ENCODE measurements around the gene NPC2.

DNA sequence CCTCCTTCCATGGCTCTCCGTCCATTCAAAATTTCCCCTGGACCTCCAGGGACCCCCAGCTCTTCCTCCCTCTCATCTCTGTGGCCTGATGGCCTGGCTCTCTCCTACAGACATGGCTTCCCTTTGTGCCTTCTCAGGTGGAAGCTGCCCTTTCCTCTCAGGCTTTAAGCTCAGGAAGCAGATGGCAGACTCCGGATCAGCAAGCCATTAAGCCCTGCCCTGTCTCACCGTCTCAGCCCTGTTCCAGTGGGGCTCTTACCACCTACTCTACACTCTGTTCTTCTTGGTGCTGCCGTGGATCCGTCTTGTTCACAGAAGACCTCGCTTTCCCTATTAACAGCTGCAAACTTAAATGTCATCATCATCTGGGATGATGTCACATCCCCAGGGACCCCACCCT, 33.1 kb downstream of the NPC2 start:
- TF ChIP-seq E2F6 (IDR thresholded peaks at IDR 0.05; ENCODE audit: borderline replicate concordance, low read depth) (no peak), RCOR1 (IDR thresholded peaks at IDR 0.05; ENCODE audit: low read depth, low read length) (no peak), EP300 (IDR thresholded peaks at IDR 0.05) (no peak), POLR2A (IDR thresholded peaks at IDR 0.05; ENCODE audit: low read length) (no peak), FOSB (CRISPR knock-in tag; IDR thresholded peaks at IDR 0.05) (no peak), RAD21 (conservative IDR thresholded peaks at IDR 0.05 in 1 of 2, IDR thresholded peaks at IDR 0.05 in 1 of 2) (no peak), KDM1A (IDR thresholded peaks at IDR 0.05; ENCODE audit: low read depth) (no peak)
- TF ChIP-seq, protein P1, sequence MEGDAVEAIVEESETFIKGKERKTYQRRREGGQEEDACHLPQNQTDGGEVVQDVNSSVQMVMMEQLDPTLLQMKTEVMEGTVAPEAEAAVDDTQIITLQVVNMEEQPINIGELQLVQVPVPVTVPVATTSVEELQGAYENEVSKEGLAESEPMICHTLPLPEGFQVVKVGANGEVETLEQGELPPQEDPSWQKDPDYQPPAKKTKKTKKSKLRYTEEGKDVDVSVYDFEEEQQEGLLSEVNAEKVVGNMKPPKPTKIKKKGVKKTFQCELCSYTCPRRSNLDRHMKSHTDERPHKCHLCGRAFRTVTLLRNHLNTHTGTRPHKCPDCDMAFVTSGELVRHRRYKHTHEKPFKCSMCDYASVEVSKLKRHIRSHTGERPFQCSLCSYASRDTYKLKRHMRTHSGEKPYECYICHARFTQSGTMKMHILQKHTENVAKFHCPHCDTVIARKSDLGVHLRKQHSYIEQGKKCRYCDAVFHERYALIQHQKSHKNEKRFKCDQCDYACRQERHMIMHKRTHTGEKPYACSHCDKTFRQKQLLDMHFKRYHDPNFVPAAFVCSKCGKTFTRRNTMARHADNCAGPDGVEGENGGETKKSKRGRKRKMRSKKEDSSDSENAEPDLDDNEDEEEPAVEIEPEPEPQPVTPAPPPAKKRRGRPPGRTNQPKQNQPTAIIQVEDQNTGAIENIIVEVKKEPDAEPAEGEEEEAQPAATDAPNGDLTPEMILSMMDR (IDR thresholded peaks at IDR 0.05) = no peak
- TF ChIP-seq, protein P2, sequence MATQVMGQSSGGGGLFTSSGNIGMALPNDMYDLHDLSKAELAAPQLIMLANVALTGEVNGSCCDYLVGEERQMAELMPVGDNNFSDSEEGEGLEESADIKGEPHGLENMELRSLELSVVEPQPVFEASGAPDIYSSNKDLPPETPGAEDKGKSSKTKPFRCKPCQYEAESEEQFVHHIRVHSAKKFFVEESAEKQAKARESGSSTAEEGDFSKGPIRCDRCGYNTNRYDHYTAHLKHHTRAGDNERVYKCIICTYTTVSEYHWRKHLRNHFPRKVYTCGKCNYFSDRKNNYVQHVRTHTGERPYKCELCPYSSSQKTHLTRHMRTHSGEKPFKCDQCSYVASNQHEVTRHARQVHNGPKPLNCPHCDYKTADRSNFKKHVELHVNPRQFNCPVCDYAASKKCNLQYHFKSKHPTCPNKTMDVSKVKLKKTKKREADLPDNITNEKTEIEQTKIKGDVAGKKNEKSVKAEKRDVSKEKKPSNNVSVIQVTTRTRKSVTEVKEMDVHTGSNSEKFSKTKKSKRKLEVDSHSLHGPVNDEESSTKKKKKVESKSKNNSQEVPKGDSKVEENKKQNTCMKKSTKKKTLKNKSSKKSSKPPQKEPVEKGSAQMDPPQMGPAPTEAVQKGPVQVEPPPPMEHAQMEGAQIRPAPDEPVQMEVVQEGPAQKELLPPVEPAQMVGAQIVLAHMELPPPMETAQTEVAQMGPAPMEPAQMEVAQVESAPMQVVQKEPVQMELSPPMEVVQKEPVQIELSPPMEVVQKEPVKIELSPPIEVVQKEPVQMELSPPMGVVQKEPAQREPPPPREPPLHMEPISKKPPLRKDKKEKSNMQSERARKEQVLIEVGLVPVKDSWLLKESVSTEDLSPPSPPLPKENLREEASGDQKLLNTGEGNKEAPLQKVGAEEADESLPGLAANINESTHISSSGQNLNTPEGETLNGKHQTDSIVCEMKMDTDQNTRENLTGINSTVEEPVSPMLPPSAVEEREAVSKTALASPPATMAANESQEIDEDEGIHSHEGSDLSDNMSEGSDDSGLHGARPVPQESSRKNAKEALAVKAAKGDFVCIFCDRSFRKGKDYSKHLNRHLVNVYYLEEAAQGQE (IDR thresholded peaks at IDR 0.05) = no peak
- TF ChIP-seq, protein P3, sequence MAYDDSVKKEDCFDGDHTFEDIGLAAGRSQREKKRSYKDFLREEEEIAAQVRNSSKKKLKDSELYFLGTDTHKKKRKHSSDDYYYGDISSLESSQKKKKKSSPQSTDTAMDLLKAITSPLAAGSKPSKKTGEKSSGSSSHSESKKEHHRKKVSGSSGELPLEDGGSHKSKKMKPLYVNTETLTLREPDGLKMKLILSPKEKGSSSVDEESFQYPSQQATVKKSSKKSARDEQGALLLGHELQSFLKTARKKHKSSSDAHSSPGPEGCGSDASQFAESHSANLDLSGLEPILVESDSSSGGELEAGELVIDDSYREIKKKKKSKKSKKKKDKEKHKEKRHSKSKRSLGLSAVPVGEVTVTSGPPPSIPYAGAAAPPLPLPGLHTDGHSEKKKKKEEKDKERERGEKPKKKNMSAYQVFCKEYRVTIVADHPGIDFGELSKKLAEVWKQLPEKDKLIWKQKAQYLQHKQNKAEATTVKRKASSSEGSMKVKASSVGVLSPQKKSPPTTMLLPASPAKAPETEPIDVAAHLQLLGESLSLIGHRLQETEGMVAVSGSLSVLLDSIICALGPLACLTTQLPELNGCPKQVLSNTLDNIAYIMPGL (CRISPR knock-in tag; IDR thresholded peaks at IDR 0.05; ENCODE audit: borderline replicate concordance) = no peak
- TF ChIP-seq, protein P4, sequence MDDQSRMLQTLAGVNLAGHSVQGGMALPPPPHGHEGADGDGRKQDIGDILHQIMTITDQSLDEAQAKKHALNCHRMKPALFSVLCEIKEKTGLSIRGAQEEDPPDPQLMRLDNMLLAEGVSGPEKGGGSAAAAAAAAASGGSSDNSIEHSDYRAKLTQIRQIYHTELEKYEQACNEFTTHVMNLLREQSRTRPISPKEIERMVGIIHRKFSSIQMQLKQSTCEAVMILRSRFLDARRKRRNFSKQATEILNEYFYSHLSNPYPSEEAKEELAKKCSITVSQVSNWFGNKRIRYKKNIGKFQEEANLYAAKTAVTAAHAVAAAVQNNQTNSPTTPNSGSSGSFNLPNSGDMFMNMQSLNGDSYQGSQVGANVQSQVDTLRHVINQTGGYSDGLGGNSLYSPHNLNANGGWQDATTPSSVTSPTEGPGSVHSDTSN (IDR thresholded peaks at IDR 0.05) = no peak

Data from A549 (cell line).